Fibroblast of the aortic adventitia (primary cell): ENCODE measurements around the gene GRK3. TPM values are rescaled to one million over a fixed set of nuclear protein-coding genes. Genes with fewer than 3 reads are reported as not detected.

Experiments
- DNase-seq: peaks from one replicate; pipeline ENCODE4 v3.0.0-alpha.2; 2010; ENCODE audit warnings: low read depth
- H3K4me3 ChIP-seq: 2 replicates; pipeline ENCODE4 v1.5.1; 2011; ENCODE audit warnings: low read depth, mild to moderate bottlenecking, control low read depth, low read length, moderate library complexity
- CTCF ChIP-seq: IDR thresholded peaks from 2 replicates; pipeline ENCODE4 v1.5.1; 2011; ENCODE audit warnings: mild to moderate bottlenecking, low read length, control low read depth, inconsistent platforms; ENCODE audit not compliant: insufficient read depth
- total RNA-seq: library from RNA; depleted of rRNA; stranded (reverse); fragments of >200 nt; gene quantifications from 2 replicates; pipeline ENCODE4 v1.2.3, GENCODE V29; 2012; ENCODE audit warnings: low replicate concordance

The GRK3 gene
- total RNA-seq, 1 donor = 1.3 TPM

GRCh38 chr22:25722626-25723025 is 158.2 kb downstream of the GRK3 start:
- no peak for DNase-seq
- no peak for TF ChIP-seq CTCF

GRCh38 chr22:25726241-25726640 is 161.8 kb downstream of the GRK3 start:
- no peak for TF ChIP-seq CTCF
- no peak overlapping the region for H3K4me3 ChIP-seq
- peak; percentile 36 for DNase-seq

More at GRCh38 chr22:25722626-25723025, 158.2 kb downstream of the GRK3 start:
- H3K4me3 ChIP-seq = no peak overlapping the region

- no peak for TF ChIP-seq CTCF
- no peak overlapping the region for H3K4me3 ChIP-seq
- DNase-seq = no peak
Observed at GRCh38 chr22:25728071-25728470, 163.6 kb downstream of the GRK3 start.

- DNase-seq = no peak
- no peak for TF ChIP-seq CTCF
- no peak overlapping the region for H3K4me3 ChIP-seq
Observed at GRCh38 chr22:25729016-25729995, 164.8 kb downstream of the GRK3 start.

GRCh38 chr22:25735650-25736049 is 171.2 kb downstream of the GRK3 start:
- DNase-seq = no peak
- H3K4me3 ChIP-seq = no peak overlapping the region
- no peak for TF ChIP-seq CTCF

GRCh38 chr22:25736378-25737011 is 172.0 kb downstream of the GRK3 start:
- DNase-seq = no peak
- no peak for TF ChIP-seq CTCF
- H3K4me3 ChIP-seq = no peak overlapping the region
